GM23338 (cell line): ENCODE results near the gene RIC1. TPM values are rescaled to one million over a fixed set of nuclear protein-coding genes. Genes with fewer than 3 reads are reported as not detected.

Experiments used
- ATAC-seq: fragments of 200-7000 bp; cut with Tn5 transposase; 3 replicates; pipeline ENCODE4 v1.9.1; 2020
- DNase-seq: peaks from one replicate; pipeline ENCODE4 v3.0.0-alpha.2; 2015; ENCODE audit warnings: low spot score
- H2AFZ ChIP-seq: fragments of 200-600 bp; sonication (generic); 2 replicates; pipeline ENCODE4 v1.8.0; 2016; ENCODE audit warnings: antibody characterized with exemption, mild to moderate bottlenecking, moderate library complexity
- H3F3A ChIP-seq: fragments of 200-600 bp; sonication (generic); replicated peaks from 2 replicates; pipeline ENCODE4 v1.8.0; 2017; ENCODE audit warnings: antibody characterized with exemption, mixed run types, low read depth
- H3K27ac ChIP-seq: fragments of 200-600 bp; sonication (generic); 2 replicates; pipeline ENCODE4 v1.6.1; 2016; ENCODE audit warnings: low read depth
- H3K27me3 ChIP-seq: fragments of 200-600 bp; sonication (generic); 2 replicates; pipeline ENCODE4 v1.8.0; 2016; ENCODE audit warnings: mild to moderate bottlenecking, mixed run types, moderate library complexity; ENCODE audit not compliant: insufficient read depth
- H3K36me3 ChIP-seq: fragments of 200-600 bp; sonication (generic); 2 replicates; pipeline ENCODE4 v1.8.0; 2016; ENCODE audit warnings: mild to moderate bottlenecking; ENCODE audit not compliant: insufficient read depth
- H3K4me1 ChIP-seq: fragments of 200-600 bp; sonication (generic); 2 replicates; pipeline ENCODE4 v1.8.0; 2016; ENCODE audit warnings: mild to moderate bottlenecking, moderate library complexity; ENCODE audit not compliant: insufficient read depth
- H3K4me2 ChIP-seq: fragments of 200-600 bp; sonication (generic); 2 replicates; pipeline ENCODE4 v1.7.1; 2017; ENCODE audit warnings: mixed run types
- H3K4me3 ChIP-seq: fragments of 200-600 bp; sonication (generic); 2 replicates; pipeline ENCODE4 v1.6.1; 2016; ENCODE audit warnings: mixed run types
- H3K79me2 ChIP-seq: fragments of 200-600 bp; sonication (generic); replicated peaks from 2 replicates; pipeline ENCODE4 v1.8.0; 2017; ENCODE audit warnings: mild to moderate bottlenecking; ENCODE audit not compliant: insufficient read depth
- H3K9me2 ChIP-seq: fragments of 200-600 bp; sonication (generic); 2 replicates; pipeline ENCODE4 v1.8.0; 2017; ENCODE audit not compliant: insufficient read depth
- H4K20me1 ChIP-seq: fragments of 200-600 bp; sonication (generic); replicated peaks from 2 replicates; pipeline ENCODE4 v1.8.0; 2017; ENCODE audit warnings: mild to moderate bottlenecking; ENCODE audit not compliant: insufficient read depth
- H3K27ac Mint-ChIP-seq: 2 replicates; pipeline ENCODE4 v1.8.0; 2020; ENCODE audit warnings: inconsistent platforms, mild to moderate bottlenecking, moderate library complexity, mixed read lengths
- H3K27me3 Mint-ChIP-seq: 3 replicates; pipeline ENCODE4 v1.8.0; 2022; ENCODE audit warnings: low read depth, mild to moderate bottlenecking, moderate library complexity, mixed read lengths, inconsistent platforms; ENCODE audit not compliant: insufficient read depth, poor library complexity
- H3K36me3 Mint-ChIP-seq: 3 replicates; pipeline ENCODE4 v1.8.0; 2021; ENCODE audit warnings: low read depth, mild to moderate bottlenecking, inconsistent platforms, moderate library complexity, mixed read lengths
- H3K4me1 Mint-ChIP-seq: 3 replicates; pipeline ENCODE4 v1.8.0; 2020; ENCODE audit warnings: mild to moderate bottlenecking, inconsistent platforms, mixed read lengths
- H3K4me3 Mint-ChIP-seq: 3 replicates; pipeline ENCODE4 v1.8.0; 2021; ENCODE audit warnings: moderate library complexity, mild to moderate bottlenecking, inconsistent platforms, mixed read lengths
- H3K9me3 Mint-ChIP-seq: 3 replicates; pipeline ENCODE4 v1.8.0; 2020; ENCODE audit warnings: moderate library complexity, mild to moderate bottlenecking, inconsistent platforms, mixed read lengths
- EZH2 ChIP-seq: fragments of 200-600 bp; sonication (generic); IDR thresholded peaks from one replicate; pipeline ENCODE4 v1.8.0; 2017; ENCODE audit warnings: antibody characterized with exemption, mild to moderate bottlenecking, low read depth; ENCODE audit not compliant: unreplicated experiment
- JUNB ChIP-seq: IDR thresholded peaks from one replicate; pipeline ENCODE4 v1.6.1; 2016; ENCODE audit warnings: antibody characterized with exemption; ENCODE audit not compliant: unreplicated experiment
- NANOG ChIP-seq: IDR thresholded peaks from 2 replicates; pipeline ENCODE4 v1.6.1; 2016; ENCODE audit warnings: antibody characterized with exemption, borderline replicate concordance
- POLR2AphosphoS5 ChIP-seq: IDR thresholded peaks from 2 replicates; pipeline ENCODE4 v1.6.1; 2016; ENCODE audit warnings: antibody characterized with exemption, low read depth
- ZNF114 ChIP-seq: fragments of 250-450 bp; sonication (Bioruptor Pico); IDR thresholded peaks from 2 replicates; pipeline ENCODE4 v1.5.0; 2020; ENCODE audit warnings: mild to moderate bottlenecking, moderate library complexity
- polyA plus RNA-seq: library from polyadenylated mRNA; unstranded; fragments of >200 nt; fragmentation: Nextera tagmentation; extraction: Ambion mirVana; gene quantifications from 2 replicates; pipeline ENCODE4 v1.2.1, GENCODE V29; 2016
- total RNA-seq: library from RNA; depleted of rRNA; stranded (reverse); fragments of >200 nt; shearing (Covaris generic); gene quantifications from 2 replicates; pipeline ENCODE4 v1.2.3, GENCODE V29; 2014
- TF ChIP-seq, protein P1 (sequence below): fragments of 250-450 bp; sonication (Bioruptor Pico); IDR thresholded peaks from 2 replicates; pipeline ENCODE4 v1.5.0; 2020; ENCODE audit warnings: mild to moderate bottlenecking, moderate library complexity
- TF ChIP-seq, protein P2 (sequence below), 2 experiments: fragments of 200-600 bp in 1 of 2; sonication (generic) in 1 of 2; conservative IDR thresholded peaks; 2 replicates each; pipeline versions ENCODE4 v1.5.1 to v1.6.1; 2016 to 2017; ENCODE audit warnings: antibody characterized with exemption in 2 of 2, low read depth in 2 of 2, mild to moderate bottlenecking in 2 of 2, moderate library complexity in 1 of 2

The RIC1 gene
- total and polyA plus RNA-seq, 2 experiments from 2014 or later, result 7.8 to 34.9 TPM

DNA sequence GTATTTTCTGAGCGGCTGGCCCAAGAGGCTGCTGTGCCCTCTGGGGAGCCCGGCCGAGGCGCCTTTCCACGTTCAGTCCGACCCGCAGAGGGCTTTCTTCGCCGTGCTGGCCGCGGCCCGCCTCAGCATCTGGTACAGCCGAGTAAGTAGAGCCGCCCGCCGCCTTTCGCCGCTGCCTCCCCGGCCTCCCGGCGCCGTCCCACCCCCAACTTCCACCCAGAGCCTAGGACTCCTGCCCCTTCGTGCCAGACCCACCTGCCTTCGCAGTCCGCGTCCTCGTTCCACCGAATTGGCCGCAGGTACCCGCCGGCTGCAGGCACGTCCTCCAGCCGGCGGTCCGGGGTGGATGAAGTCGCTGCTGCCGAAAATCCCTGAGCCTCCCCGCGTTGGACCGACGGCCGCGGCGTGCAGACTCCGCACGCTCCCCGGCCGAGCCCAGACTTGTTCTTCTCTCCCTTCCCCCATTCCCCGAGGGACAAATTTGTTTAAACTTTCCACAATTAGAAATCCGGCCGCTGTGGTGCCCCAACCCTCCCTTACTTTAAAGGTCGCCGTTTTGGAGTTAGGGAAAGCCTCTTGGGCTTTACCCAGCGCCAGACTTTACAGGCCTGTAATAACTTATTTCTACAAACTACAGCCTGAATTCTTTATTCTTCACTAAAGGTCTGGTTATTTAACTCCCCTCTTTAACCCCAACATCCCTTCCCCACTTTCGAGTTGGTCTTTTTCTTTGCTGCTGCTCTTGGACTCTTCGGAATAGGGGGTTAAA lies 589 bp downstream of the RIC1 start:
- Histone ChIP-seq H3K9me2 (no peaks in the 10 kb centered on the region), H3K79me2 (peaks cover 50% of the 10 kb centered on the region), H4K20me1 (no peaks in the 10 kb centered on the region), H3K27me3 (no peaks in the 10 kb centered on the region), H2AFZ (peak overlapping the region; percentile 29), H3K4me3 (peak overlapping the region; percentile 79), H3F3A (no peaks in the 10 kb centered on the region), H3K4me2 (peak overlapping the region; percentile 83), H3K36me3 (no peaks in the 10 kb centered on the region), H3K4me1 (peaks cover 17% of the 10 kb centered on the region), H3K27ac (peak overlapping the region; percentile 85; the same call in 1 of the 2 replicates)
- Mint-ChIP-seq H3K36me3 (no peaks in the 10 kb centered on the region; the same call in 2 of the 3 replicates), H3K27me3 (peaks cover 12% of the 10 kb centered on the region), H3K27ac (peak overlapping the region; percentile 89), H3K9me3 (no peaks in the 10 kb centered on the region), H3K4me1 (peaks cover 28% of the 10 kb centered on the region), H3K4me3 (peak overlapping the region; percentile 96)
- DNase-seq (peak; percentile 45), ATAC-seq (peak; percentile 36)
- TF ChIP-seq ZNF114 (CRISPR knock-in tag), result no peak

DNA sequence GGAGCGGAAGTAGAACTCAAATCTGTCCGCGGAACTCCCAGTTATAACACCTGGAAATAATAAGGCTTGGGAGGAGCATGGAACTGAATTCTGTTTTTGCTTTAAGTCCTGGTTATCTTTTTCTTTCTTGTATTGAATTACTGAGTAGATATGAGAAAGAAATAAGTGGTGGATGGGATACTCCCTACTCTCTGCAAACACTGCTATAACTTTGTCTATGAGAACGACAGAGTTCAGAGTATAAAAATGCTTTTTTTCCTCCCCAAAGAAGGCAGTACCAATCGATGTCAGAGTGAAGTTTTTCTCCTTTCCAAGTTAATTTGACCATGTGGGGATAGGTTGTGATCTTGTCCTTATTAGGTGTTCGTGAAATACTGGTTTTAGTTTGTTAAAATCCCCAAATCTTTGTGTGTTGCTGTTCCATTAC lies 1.2 kb downstream of the RIC1 start:
- DNase-seq (peak; percentile 33), ATAC-seq (no peak)
- Histone ChIP-seq H3K9me2 (no peaks in the 10 kb centered on the region), H3K4me3 (peak overlapping the region; percentile 79), H3K4me1 (peaks cover 17% of the 10 kb centered on the region), H3K36me3 (no peaks in the 10 kb centered on the region), H3F3A (no peaks in the 10 kb centered on the region), H3K27ac (0 out of 2 replicates have a peak overlapping the region, but pooled peaks have one; percentile 85), H3K27me3 (no peaks in the 10 kb centered on the region), H2AFZ (peak overlapping the region; percentile 29; the same call in 1 of the 2 replicates), H3K79me2 (peaks cover 56% of the 10 kb centered on the region), H3K4me2 (peak overlapping the region; percentile 83), H4K20me1 (no peaks in the 10 kb centered on the region)
- Mint-ChIP-seq H3K9me3 (no peaks in the 10 kb centered on the region), H3K27ac (peak overlapping the region; percentile 89), H3K4me3 (peak overlapping the region; percentile 96), H3K27me3 (peaks cover 12% of the 10 kb centered on the region), H3K36me3 (peaks cover under 1% of the 10 kb centered on the region; the same call in 1 of the 3 replicates), H3K4me1 (peaks cover 28% of the 10 kb centered on the region)
- TF ChIP-seq EZH2, result no peak
- TF ChIP-seq POLR2AphosphoS5, result no peak

DNA sequence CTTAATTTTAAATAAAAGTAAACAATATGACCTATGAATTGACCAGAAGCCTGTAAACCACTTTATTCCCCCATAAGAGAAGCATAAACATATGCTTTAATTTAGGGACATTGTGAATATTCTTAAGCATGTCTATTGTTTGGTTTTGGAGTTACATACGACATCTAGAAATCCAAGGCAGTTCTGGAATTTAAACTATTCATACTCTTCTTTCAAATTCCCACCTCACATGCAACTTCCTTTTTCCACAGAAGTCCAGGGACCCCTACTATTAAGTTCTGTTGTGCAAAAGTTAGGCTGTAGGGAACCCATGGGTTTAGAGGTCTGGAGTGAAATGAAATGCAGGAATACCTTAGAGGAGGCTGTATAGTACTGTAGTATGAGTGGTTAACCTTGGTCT lies 2.1 kb downstream of the RIC1 start:
- no peaks in the 10 kb centered on the region for H3K27me3 ChIP-seq
- peaks cover 65% of the 10 kb centered on the region for H3K79me2 ChIP-seq
- peak overlapping the region; percentile 96 for H3K4me3 Mint-ChIP-seq
- no peak overlapping the region for H3K27ac ChIP-seq
- DNase-seq (peak; percentile 36), ATAC-seq (no peak)
- H3K4me3 ChIP-seq, result peak overlapping the region; percentile 79
- H3K4me2 ChIP-seq, result peak overlapping the region; percentile 83
- H4K20me1 ChIP-seq, result no peaks in the 10 kb centered on the region
- no peaks in the 10 kb centered on the region for H3F3A ChIP-seq
- H3K9me3 Mint-ChIP-seq, result peaks cover 7% of the 10 kb centered on the region; the same call in 1 of the 3 replicates
- peaks cover 28% of the 10 kb centered on the region for H3K4me1 Mint-ChIP-seq
- peaks cover 12% of the 10 kb centered on the region for H3K27me3 Mint-ChIP-seq
- H3K36me3 ChIP-seq, result no peaks in the 10 kb centered on the region
- no peak overlapping the region for H2AFZ ChIP-seq
- no peaks in the 10 kb centered on the region for H3K9me2 ChIP-seq
- H3K36me3 Mint-ChIP-seq, result peaks cover 8% of the 10 kb centered on the region; the same call in 2 of the 3 replicates
- H3K27ac Mint-ChIP-seq, result no peak overlapping the region
- peaks cover 17% of the 10 kb centered on the region for H3K4me1 ChIP-seq
- TF ChIP-seq, protein P1, sequence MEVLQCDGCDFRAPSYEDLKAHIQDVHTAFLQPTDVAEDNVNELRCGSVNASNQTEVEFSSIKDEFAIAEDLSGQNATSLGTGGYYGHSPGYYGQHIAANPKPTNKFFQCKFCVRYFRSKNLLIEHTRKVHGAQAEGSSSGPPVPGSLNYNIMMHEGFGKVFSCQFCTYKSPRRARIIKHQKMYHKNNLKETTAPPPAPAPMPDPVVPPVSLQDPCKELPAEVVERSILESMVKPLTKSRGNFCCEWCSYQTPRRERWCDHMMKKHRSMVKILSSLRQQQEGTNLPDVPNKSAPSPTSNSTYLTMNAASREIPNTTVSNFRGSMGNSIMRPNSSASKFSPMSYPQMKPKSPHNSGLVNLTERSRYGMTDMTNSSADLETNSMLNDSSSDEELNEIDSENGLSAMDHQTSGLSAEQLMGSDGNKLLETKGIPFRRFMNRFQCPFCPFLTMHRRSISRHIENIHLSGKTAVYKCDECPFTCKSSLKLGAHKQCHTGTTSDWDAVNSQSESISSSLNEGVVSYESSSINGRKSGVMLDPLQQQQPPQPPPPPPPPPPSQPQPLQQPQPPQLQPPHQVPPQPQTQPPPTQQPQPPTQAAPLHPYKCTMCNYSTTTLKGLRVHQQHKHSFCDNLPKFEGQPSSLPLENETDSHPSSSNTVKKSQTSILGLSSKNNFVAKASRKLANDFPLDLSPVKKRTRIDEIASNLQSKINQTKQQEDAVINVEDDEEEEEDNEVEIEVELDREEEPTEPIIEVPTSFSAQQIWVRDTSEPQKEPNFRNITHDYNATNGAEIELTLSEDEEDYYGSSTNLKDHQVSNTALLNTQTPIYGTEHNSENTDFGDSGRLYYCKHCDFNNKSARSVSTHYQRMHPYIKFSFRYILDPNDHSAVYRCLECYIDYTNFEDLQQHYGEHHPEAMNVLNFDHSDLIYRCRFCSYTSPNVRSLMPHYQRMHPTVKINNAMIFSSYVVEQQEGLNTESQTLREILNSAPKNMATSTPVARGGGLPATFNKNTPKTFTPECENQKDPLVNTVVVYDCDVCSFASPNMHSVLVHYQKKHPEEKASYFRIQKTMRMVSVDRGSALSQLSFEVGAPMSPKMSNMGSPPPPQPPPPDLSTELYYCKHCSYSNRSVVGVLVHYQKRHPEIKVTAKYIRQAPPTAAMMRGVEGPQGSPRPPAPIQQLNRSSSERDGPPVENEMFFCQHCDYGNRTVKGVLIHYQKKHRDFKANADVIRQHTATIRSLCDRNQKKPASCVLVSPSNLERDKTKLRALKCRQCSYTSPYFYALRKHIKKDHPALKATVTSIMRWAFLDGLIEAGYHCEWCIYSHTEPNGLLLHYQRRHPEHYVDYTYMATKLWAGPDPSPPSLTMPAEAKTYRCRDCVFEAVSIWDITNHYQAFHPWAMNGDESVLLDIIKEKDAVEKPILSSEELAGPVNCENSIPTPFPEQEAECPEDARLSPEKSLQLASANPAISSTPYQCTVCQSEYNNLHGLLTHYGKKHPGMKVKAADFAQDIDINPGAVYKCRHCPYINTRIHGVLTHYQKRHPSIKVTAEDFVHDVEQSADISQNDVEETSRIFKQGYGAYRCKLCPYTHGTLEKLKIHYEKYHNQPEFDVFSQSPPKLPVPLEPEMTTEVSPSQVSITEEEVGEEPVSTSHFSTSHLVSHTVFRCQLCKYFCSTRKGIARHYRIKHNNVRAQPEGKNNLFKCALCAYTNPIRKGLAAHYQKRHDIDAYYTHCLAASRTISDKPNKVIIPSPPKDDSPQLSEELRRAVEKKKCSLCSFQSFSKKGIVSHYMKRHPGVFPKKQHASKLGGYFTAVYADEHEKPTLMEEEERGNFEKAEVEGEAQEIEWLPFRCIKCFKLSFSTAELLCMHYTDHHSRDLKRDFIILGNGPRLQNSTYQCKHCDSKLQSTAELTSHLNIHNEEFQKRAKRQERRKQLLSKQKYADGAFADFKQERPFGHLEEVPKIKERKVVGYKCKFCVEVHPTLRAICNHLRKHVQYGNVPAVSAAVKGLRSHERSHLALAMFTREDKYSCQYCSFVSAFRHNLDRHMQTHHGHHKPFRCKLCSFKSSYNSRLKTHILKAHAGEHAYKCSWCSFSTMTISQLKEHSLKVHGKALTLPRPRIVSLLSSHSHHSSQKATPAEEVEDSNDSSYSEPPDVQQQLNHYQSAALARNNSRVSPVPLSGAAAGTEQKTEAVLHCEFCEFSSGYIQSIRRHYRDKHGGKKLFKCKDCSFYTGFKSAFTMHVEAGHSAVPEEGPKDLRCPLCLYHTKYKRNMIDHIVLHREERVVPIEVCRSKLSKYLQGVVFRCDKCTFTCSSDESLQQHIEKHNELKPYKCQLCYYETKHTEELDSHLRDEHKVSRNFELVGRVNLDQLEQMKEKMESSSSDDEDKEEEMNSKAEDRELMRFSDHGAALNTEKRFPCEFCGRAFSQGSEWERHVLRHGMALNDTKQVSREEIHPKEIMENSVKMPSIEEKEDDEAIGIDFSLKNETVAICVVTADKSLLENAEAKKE, result no peak
- TF ChIP-seq NANOG, result no peak
- TF ChIP-seq JUNB, result no peak
- TF ChIP-seq, protein P2, sequence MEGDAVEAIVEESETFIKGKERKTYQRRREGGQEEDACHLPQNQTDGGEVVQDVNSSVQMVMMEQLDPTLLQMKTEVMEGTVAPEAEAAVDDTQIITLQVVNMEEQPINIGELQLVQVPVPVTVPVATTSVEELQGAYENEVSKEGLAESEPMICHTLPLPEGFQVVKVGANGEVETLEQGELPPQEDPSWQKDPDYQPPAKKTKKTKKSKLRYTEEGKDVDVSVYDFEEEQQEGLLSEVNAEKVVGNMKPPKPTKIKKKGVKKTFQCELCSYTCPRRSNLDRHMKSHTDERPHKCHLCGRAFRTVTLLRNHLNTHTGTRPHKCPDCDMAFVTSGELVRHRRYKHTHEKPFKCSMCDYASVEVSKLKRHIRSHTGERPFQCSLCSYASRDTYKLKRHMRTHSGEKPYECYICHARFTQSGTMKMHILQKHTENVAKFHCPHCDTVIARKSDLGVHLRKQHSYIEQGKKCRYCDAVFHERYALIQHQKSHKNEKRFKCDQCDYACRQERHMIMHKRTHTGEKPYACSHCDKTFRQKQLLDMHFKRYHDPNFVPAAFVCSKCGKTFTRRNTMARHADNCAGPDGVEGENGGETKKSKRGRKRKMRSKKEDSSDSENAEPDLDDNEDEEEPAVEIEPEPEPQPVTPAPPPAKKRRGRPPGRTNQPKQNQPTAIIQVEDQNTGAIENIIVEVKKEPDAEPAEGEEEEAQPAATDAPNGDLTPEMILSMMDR (conservative IDR thresholded peaks at IDR 0.05; ENCODE audit: low read depth in 2 of 2), result no peak
